Lung (tissue), 12 donors: ENCODE results near the gene FHL5. TPM values are rescaled to one million over a fixed set of nuclear protein-coding genes. Genes with fewer than 3 reads are reported as not detected.
A peak's percentile ranks its signal among the peaks of the same experiment; 100 is the strongest.

Source experiments
- ATAC-seq: fragments of 200-7000 bp; cut with Tn5 transposase; one replicate; pipeline ENCODE4 v1.9.1; 2020; ENCODE audit warnings: moderate number of reproducible peaks; ENCODE audit not compliant: insufficient read depth, low FRiP score
- DNase-seq, 3 donors: peaks; one replicate each; pipeline ENCODE4 v3.0.0-alpha.2; 2013 to 2017
- H3K27ac ChIP-seq, 2 donors: one replicate each; pipeline ENCODE4 v1.5.1; 2013; ENCODE audit warnings: mild to moderate bottlenecking in 2 of 2, moderate library complexity in 2 of 2, control low read depth in 1 of 2, inconsistent platforms in 1 of 2, low read depth in 1 of 2, low read length in 1 of 2
- H3K27me3 ChIP-seq, 3 donors: one replicate each; pipeline ENCODE4 v1.5.1; 2013; ENCODE audit warnings: low read length in 2 of 3; ENCODE audit not compliant: control insufficient read depth in 3 of 3, insufficient read depth in 3 of 3
- H3K36me3 ChIP-seq, 4 donors: one replicate each; pipeline ENCODE4 v1.5.1; 2013; ENCODE audit warnings: low read length in 4 of 4, mild to moderate bottlenecking in 1 of 4, moderate library complexity in 1 of 4; ENCODE audit not compliant: control insufficient read depth in 4 of 4, insufficient read depth in 4 of 4
- H3K4me1 ChIP-seq, 5 donors: one replicate each; pipeline ENCODE4 v1.5.1; 2013; ENCODE audit warnings: low read length in 5 of 5, mild to moderate bottlenecking in 2 of 5, moderate library complexity in 1 of 5; ENCODE audit not compliant: control insufficient read depth in 5 of 5, insufficient read depth in 5 of 5
- H3K4me3 ChIP-seq: one replicate; pipeline ENCODE4 v1.5.1; 2013; ENCODE audit warnings: mild to moderate bottlenecking, control low read depth, moderate library complexity
- H3K9ac ChIP-seq, 2 donors: one replicate each; pipeline ENCODE4 v1.5.1; 2013; ENCODE audit warnings: low read length in 2 of 2, control low read depth in 1 of 2; ENCODE audit not compliant: insufficient read depth in 1 of 2
- H3K9me3 ChIP-seq, 4 donors: one replicate each; pipeline ENCODE4 v1.5.1; 2013; ENCODE audit warnings: low read length in 3 of 4, mild to moderate bottlenecking in 1 of 4, moderate library complexity in 1 of 4; ENCODE audit not compliant: control insufficient read depth in 4 of 4, insufficient read depth in 3 of 4
- CTCF ChIP-seq: IDR thresholded peaks from 2 replicates; pipeline ENCODE4 v1.5.1; 2012; ENCODE audit warnings: mild to moderate bottlenecking; ENCODE audit errors: control extremely low read depth, extremely low read depth
- WGBS, 2 donors: extraction: QIAGEN DNeasy Blood & Tissue Kit; methylation state at CpG; one replicate each; pipeline ENCODE4 v1.1.7; 2013; 5-methylcytosine and 5-hydroxymethylcytosine counted together
- polyA plus RNA-seq, 2 donors: library from polyadenylated mRNA; stranded (reverse); fragments of 200-250 nt; gene quantifications; one replicate each; pipeline ENCODE4 v1.2.1, GENCODE V29; 2013
- total RNA-seq, 2 donors: library from RNA; depleted of rRNA in 1 of 2; stranded (reverse); fragments of >200 nt in 1 of 2; gene quantifications; one replicate each; pipeline ENCODE4 v1.2.1, GENCODE V29; 2014 to 2021
- donor health status: control.
- donor health status: control.
- donor health status: Bipolar disorder and iron deficiency.
- donor health status: healthy.
- donor health status: DM: yes; HTN: yes; CAD: no.

The FHL5 gene
- total and polyA plus RNA-seq, 4 donors: 5.4 to 15.0 (median 8.4) TPM

GRCh38 chr6:96521644-96522464 lies 41.1 kb upstream of the FHL5 start, which contains the start of gene UFL1:
Gene UFL1, plus strand, starts transcription at chr6:96521806. Its CDS starts 68 bp downstream, at chr6:96521874.
- peaks cover 0 to 19% (median 0%) of the 10 kb centered on the region in 5 donors for H3K4me1 ChIP-seq
- DNase-seq (peak; percentile 95 to 98 (median 96)), ATAC-seq (peak; percentile 99)
- peak within 1 kb of the TSS; percentile 92 to 97 for H3K27ac ChIP-seq
- peaks cover 2 to 15% (median 5%) of the 10 kb centered on the region in 4 donors for H3K36me3 ChIP-seq
- peak within 1 kb of the TSS; percentile 95 to 97 for H3K9ac ChIP-seq
- H3K27me3 ChIP-seq: no peaks in the 10 kb centered on the region
- H3K4me3 ChIP-seq: peak within 1 kb of the TSS; percentile 88
- H3K9me3 ChIP-seq: no peaks in the 10 kb centered on the region
- no peak for TF ChIP-seq CTCF
- 0% methylated on average over 55 to 63 of the region's 63 CpGs for WGBS, 2 donors

- peaks cover 2 to 15% (median 5%) of the 10 kb centered on the region in 4 donors for H3K36me3 ChIP-seq
- H3K27ac ChIP-seq: peak overlapping the region; percentile 92 to 97
- no peak for TF ChIP-seq CTCF
- peak overlapping the region; percentile 95 to 97 for H3K9ac ChIP-seq
- no peaks in the 10 kb centered on the region for H3K9me3 ChIP-seq
- no peaks in the 10 kb centered on the region for H3K27me3 ChIP-seq
- ATAC-seq (no peak), DNase-seq (peak in 2 of 3 donors; percentile 63 to 69)
- WGBS, 2 donors: 1% methylated on average over 5 of the region's 5 CpGs
- peak overlapping the region; percentile 88 for H3K4me3 ChIP-seq
- peaks cover 0 to 19% (median 0%) of the 10 kb centered on the region in 5 donors for H3K4me1 ChIP-seq
Observed at GRCh38 chr6:96522465-96523009, 40.4 kb upstream of the FHL5 start.

- no peak for TF ChIP-seq CTCF
- ATAC-seq (no peak), DNase-seq (no peak)
- no peak overlapping the region for H3K4me3 ChIP-seq
- no peak overlapping the region for H3K27ac ChIP-seq
- H3K4me1 ChIP-seq: peaks cover 0 to 4% (median 0%) of the 10 kb centered on the region in 5 donors
- no peaks in the 10 kb centered on the region for H3K9me3 ChIP-seq
- peaks cover 6 to 54% (median 29%) of the 10 kb centered on the region in 4 donors for H3K36me3 ChIP-seq
- 96 to 97% methylated on average over 3 of the region's 3 CpGs for WGBS, 2 donors
- no peaks in the 10 kb centered on the region for H3K27me3 ChIP-seq
- no peak overlapping the region for H3K9ac ChIP-seq
Observed at GRCh38 chr6:96528193-96528592, 34.7 kb upstream of the FHL5 start.
